B cell (primary cell): ENCODE data around the gene ZFP2.

Experiments used
- EZH2 ChIP-seq: IDR thresholded peaks from 2 replicates; pipeline ENCODE4 v1.6.1; 2012; ENCODE audit warnings: borderline replicate concordance, low read depth, mild to moderate bottlenecking, moderate library complexity, low read length; ENCODE audit not compliant: insufficient read depth, poor library complexity, severe bottlenecking
- TF ChIP-seq, protein P1 (sequence below): fragments of 200-600 bp; IDR thresholded peaks from one replicate; pipeline ENCODE4 v1.8.0; 2022; ENCODE audit warnings: antibody characterized with exemption, mild to moderate bottlenecking

DNA sequence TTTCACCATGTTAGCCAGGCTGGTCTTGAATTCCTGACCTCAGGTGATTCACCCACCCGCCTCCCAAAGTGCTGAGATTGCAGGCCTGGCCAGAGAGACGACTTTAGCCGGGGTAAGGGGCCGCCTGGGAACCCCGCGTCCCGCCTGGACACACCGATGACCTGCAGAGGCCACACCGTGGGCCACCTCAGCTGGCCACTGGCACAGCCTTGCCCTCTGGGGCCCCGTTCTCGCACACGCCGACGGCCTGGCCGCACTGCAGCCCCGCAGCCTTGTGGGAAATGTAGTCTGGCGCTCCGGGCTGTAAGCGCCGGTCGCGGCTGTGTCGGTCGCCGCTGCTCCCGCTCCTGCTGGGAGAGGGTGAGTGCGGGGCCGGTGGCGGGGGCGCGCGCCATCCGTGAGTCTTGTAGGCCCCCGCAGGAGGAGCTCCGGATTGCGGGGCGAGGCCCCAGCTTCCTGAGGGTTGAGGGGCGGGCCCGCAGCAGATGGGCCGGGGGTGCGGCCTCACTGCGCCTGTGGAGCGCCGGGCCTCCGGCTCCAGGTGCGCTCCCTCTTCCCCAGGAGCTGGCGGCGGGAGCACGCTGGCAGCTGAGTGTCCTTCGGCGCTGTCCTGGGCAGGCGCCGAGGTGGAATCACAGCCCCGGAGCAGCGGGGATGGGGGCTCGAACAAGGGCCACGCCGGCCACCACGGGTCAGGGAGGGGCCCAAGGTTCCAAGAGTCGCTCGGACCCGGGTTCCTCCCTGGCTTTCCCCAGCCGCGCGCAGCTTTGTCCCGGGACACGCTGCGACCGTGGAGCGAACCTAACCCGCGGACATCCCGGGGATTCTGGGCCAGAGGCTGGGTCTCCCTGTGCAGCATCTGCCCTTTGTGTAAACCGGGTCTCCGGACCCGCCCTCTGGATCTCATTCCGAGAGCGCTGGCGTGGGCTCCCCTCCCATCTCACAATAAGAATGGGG, at the start of gene ZFP2:
- TF ChIP-seq, protein P1, sequence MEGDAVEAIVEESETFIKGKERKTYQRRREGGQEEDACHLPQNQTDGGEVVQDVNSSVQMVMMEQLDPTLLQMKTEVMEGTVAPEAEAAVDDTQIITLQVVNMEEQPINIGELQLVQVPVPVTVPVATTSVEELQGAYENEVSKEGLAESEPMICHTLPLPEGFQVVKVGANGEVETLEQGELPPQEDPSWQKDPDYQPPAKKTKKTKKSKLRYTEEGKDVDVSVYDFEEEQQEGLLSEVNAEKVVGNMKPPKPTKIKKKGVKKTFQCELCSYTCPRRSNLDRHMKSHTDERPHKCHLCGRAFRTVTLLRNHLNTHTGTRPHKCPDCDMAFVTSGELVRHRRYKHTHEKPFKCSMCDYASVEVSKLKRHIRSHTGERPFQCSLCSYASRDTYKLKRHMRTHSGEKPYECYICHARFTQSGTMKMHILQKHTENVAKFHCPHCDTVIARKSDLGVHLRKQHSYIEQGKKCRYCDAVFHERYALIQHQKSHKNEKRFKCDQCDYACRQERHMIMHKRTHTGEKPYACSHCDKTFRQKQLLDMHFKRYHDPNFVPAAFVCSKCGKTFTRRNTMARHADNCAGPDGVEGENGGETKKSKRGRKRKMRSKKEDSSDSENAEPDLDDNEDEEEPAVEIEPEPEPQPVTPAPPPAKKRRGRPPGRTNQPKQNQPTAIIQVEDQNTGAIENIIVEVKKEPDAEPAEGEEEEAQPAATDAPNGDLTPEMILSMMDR: no peak
- no peak for TF ChIP-seq EZH2
